Measurements from ENCODE around the gene TRIM74.
"Not testable (repeated sequence)": the region's sequence is repeated elsewhere in the genome, so short reads cannot be mapped to it uniquely, and the experiment has no call there.

DNA sequence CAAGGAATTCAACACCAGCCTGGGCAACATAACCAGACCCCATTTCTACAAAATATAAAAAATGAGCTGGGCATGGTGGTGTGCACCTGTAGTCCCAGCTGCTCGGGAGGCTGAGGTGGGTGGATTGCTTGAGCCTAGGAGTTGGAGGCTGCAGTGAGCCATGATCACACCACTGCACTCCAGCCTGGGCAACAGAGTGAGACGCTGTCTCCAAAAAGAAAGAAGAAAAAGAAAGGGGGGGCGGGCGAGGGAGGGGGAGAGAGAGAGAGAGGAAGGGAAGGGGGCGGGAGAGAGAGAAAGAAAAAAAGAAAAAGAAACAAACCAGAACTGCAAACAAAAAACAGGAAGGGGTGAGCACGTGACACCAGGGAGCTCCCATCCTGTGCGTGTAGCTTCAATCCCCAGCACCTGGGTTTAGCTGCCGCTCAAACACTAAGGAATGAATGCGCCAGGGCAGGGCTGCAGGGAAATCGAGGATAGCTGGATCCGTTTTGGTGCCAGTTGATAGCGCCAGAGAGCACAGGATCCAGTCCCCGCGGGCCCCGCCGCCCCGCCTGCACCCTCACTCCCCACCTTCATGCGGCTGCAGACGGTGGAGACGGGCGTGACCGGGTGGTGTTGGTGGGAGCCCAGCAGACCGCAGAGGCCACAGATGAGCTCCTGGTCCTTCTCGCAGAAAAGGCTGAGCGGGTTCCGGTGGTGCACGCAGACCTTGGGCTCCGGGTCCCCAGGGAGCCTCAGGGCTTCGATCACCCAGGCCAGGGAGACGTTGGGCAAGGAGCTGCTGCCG is 3.9 kb downstream of the TRIM74 start:
- TF ChIP-seq EZH2 (IDR thresholded peaks at IDR 0.05; ENCODE audit: insufficient read depth, poor library complexity, severe bottlenecking); EZH2phosphoT487 (IDR thresholded peaks at IDR 0.05; ENCODE audit: insufficient read depth, low read depth): not testable (repeated sequence)

Data from GM23248 (cell line).